Measurements from ENCODE around the gene CYBRD1.
A peak's percentile ranks its signal among the peaks of the same experiment; 100 is the strongest.

Gene CYBRD1

DNA sequence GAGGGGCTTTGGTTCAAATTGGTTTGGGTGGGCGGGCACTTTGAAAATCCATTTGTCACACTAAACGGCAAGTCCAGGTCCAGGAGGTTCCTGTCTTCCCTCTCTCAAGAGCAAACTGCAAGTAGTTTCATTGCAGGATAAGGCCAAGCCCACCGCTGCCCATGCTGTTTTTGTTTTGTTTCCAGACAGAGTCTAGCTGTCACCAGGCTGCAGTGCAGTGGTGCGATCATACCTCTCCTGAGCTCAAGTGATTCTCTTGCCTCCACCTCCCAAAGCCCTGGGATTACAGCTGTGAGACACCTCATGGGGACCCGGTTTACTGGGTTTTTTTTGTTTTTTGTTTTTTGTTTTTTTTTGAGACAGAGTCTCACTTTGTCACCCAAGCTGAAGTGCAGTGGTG, 1.8 kb upstream of the CYBRD1 start:
- H3K9me3 ChIP-seq, result no peaks in the 10 kb centered on the region
- H3K4me1 ChIP-seq, result no peaks in the 10 kb centered on the region
- TF ChIP-seq, protein P1, sequence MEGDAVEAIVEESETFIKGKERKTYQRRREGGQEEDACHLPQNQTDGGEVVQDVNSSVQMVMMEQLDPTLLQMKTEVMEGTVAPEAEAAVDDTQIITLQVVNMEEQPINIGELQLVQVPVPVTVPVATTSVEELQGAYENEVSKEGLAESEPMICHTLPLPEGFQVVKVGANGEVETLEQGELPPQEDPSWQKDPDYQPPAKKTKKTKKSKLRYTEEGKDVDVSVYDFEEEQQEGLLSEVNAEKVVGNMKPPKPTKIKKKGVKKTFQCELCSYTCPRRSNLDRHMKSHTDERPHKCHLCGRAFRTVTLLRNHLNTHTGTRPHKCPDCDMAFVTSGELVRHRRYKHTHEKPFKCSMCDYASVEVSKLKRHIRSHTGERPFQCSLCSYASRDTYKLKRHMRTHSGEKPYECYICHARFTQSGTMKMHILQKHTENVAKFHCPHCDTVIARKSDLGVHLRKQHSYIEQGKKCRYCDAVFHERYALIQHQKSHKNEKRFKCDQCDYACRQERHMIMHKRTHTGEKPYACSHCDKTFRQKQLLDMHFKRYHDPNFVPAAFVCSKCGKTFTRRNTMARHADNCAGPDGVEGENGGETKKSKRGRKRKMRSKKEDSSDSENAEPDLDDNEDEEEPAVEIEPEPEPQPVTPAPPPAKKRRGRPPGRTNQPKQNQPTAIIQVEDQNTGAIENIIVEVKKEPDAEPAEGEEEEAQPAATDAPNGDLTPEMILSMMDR (IDR thresholded peaks at IDR 0.05; ENCODE audit: low read depth, low read length), result no peak
- no peak for DNase-seq
- H3K36me3 ChIP-seq, result no peaks in the 10 kb centered on the region
- H3K4me3 ChIP-seq (ENCODE audit: low read depth, low read length), result no peak overlapping the region
- H3K27me3 ChIP-seq, result peaks cover 28% of the 10 kb centered on the region

DNA sequence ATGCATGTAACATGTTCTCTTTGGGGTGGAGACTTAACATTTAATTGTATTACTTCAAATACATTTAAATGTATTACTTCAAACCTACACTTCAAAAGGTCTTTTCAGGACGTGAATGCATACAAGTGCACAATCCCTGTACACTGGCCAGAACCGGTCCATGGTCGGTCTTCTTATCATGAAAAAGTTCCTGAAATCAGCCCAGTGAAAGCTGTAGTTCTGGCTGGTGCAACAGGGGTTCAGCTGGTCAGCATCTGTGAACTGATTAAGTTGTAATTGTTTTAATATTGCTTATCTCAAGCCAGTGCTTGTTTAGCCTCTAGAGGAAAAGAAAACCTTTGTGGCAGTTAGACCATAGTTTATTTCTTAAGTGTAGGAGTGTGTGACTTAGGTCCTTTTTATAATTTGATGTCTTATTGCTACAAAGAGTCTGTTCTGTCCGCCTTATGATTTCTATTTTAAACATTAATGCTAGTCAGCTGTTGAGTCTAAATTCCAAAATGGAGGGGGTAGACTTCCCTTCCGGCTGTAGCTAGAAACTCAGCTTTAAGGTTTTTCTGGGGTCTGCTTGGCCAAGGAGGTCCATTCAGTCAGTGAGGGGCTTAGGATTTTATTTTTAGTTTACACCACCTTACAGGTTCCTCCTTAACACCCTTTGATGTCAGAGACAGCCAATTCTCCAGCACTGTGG, 768 bp upstream of the CYBRD1 start:
- DNase-seq, result no peak
- TF ChIP-seq, protein P1 (IDR thresholded peaks at IDR 0.05; ENCODE audit: low read depth, low read length), result no peak
- peaks cover 28% of the 10 kb centered on the region for H3K27me3 ChIP-seq
- H3K4me3 ChIP-seq (ENCODE audit: low read depth, low read length), result no peak overlapping the region
- no peaks in the 10 kb centered on the region for H3K9me3 ChIP-seq
- H3K4me1 ChIP-seq, result no peaks in the 10 kb centered on the region
- no peaks in the 10 kb centered on the region for H3K36me3 ChIP-seq

DNA sequence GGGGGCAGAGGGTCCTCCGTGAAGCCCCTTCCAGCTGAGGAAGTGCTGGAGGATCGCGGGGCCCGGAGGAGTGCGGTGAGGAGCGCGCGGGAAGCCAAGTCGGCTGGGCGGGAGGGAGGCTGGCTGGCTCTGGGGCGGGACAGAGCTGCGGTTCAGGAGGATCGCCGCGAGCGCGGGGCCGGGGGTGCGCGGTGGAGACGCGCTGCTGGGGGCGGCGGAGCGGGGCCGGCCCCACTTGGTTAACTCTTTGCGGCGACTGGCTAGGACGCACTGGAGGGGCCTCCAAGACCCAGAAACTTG, 464 bp downstream of the CYBRD1 start:
- H3K4me3 ChIP-seq (ENCODE audit: low read depth, low read length), result peak overlapping the region; percentile 57
- peaks cover 28% of the 10 kb centered on the region for H3K27me3 ChIP-seq
- H3K4me1 ChIP-seq, result no peaks in the 10 kb centered on the region
- no peak for DNase-seq
- no peaks in the 10 kb centered on the region for H3K36me3 ChIP-seq
- H3K9me3 ChIP-seq, result no peaks in the 10 kb centered on the region
- TF ChIP-seq, protein P1 (IDR thresholded peaks at IDR 0.05; ENCODE audit: low read depth, low read length), result no peak

DNA sequence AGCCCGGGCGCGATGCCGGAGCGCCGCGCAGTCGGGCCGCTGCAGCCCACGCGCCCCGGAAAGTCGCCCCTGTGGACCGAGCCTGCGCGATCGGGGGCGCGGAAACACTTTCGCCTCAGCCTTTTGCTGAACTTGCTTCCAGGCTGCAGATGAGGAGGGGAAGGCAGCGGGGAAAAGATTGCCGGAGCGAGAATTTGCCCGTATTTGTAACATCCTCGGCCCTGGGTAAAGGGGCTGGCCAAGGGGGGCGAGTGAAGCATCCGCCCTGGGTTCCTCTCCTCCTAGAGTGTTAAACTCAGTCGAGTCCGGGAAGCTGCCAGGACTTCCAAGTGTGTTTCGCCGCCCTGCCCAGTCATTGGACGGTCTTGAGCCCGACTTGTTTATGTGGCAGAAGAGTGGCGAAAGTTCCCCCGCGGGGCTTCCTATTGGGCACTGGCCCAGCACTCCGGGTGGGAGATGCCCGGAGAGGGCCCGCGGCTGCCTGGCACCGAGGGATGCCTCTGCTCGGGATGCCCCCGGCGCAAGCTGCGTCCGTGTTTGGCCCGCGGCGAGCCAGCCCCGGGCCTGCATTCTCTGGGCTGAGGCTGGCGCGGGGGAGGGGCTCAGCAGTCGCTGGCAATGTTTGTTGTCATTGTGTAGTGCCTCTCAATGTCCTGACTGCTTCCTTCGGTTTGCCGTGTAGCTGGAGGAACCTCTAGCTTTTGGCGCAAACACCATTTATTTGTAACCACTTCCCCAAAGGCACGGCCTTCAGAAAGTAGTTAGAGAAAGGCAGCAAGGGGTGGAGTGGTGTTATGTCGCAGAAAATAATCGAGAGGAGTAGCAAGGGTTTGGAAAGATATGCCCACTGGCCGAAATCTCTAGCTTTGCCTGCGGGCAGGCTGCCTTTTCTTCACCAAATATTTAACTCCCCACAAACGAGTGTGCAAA, 1.1 kb downstream of the CYBRD1 start:
- H3K4me3 ChIP-seq (ENCODE audit: low read depth, low read length), result peak overlapping the region; percentile 57
- TF ChIP-seq, protein P1 (IDR thresholded peaks at IDR 0.05; ENCODE audit: low read depth, low read length), result no peak
- H3K27me3 ChIP-seq, result peaks cover 28% of the 10 kb centered on the region
- no peaks in the 10 kb centered on the region for H3K4me1 ChIP-seq
- H3K36me3 ChIP-seq, result no peaks in the 10 kb centered on the region
- no peaks in the 10 kb centered on the region for H3K9me3 ChIP-seq
- peak; percentile 20 for DNase-seq

DNA sequence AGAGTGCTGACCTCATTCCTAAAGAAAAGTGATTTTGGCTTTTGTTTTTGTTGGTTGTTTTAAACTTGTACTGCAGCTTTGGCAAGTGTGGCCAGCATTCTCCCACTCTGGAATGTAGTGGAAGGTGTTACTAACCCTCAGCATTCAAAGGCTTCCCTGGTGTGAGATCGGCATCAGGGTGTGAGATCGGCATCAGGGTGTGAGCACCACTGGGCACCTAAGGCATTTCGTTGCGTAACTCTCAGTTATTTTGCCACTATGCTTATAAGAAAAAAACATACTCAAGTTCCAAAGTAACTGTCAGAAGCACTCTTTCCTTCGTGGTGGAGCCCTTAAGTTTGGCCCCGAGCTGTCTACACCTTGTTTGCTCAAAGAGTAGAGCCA, 1.7 kb downstream of the CYBRD1 start:
- Histone ChIP-seq H3K4me3 (ENCODE audit: low read depth, low read length) (peak overlapping the region; percentile 57), H3K36me3 (no peaks in the 10 kb centered on the region), H3K9me3 (no peaks in the 10 kb centered on the region), H3K4me1 (no peaks in the 10 kb centered on the region), H3K27me3 (peaks cover 28% of the 10 kb centered on the region)
- TF ChIP-seq, protein P1 (IDR thresholded peaks at IDR 0.05; ENCODE audit: low read depth, low read length), result no peak
- DNase-seq, result no peak

DNA sequence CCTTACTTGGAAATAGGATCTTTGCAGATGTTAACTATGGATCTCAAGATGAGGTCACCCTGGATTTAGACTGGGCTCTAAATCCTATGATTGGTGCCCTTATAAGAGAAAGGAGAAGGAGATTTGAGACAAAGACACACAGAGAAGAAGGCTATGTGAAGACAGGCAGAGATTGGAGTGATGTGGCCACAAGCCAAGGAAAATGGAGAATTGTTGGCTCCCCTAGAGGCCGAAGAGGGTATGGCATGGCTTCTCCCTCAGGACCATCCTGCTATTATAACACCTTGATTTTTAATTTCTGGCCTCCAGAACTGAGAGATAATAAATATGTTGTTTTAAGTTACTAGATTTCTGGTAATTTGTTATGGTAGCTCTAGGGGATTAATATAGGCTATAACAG, 7.6 kb downstream of the CYBRD1 start:
- Histone ChIP-seq H3K36me3 (no peaks in the 10 kb centered on the region), H3K9me3 (no peaks in the 10 kb centered on the region), H3K4me3 (ENCODE audit: low read depth, low read length) (no peak overlapping the region), H3K4me1 (no peaks in the 10 kb centered on the region), H3K27me3 (peaks cover 16% of the 10 kb centered on the region)
- peak; percentile 12 for DNase-seq
- TF ChIP-seq, protein P1 (IDR thresholded peaks at IDR 0.05; ENCODE audit: low read depth, low read length), result peak; percentile 56
